Stimulated activated CD4-positive, alpha-beta T cell treated with anti-CD3 and anti-CD28 coated beads, Interleukin-2, amount 100 ng/mL, for 24 hours (primary cell): ENCODE measurements around the gene FIGNL2.
"Not testable (repeated sequence)": the region's sequence is repeated elsewhere in the genome, so short reads cannot be mapped to it uniquely, and the experiment has no call there.

Source experiments
- DNase-seq, 2 donors: peaks; one replicate each; pipeline ENCODE4 v3.0.0-alpha.2; 2020

The FIGNL2 gene

GRCh38 chr12:51833448-51834227 lies 14.9 kb downstream of the FIGNL2 start:
- no peak for DNase-seq

- DNase-seq: no peak
These were observed 16.0 kb downstream of the FIGNL2 start for GRCh38 chr12:51832354-51833107.

GRCh38 chr12:51831817-51832216 lies 16.7 kb downstream of the FIGNL2 start:
- not testable (repeated sequence) for DNase-seq

GRCh38 chr12:51829641-51830040 lies 18.9 kb downstream of the FIGNL2 start:
- DNase-seq: no peak

- DNase-seq: no peak
These were observed 19.5 kb downstream of the FIGNL2 start for GRCh38 chr12:51829011-51829481.

- DNase-seq: peak; percentile 69 to 70
These were observed 20.3 kb downstream of the FIGNL2 start for GRCh38 chr12:51827925-51828818.

- no peak for DNase-seq
These were observed 21.6 kb downstream of the FIGNL2 start for GRCh38 chr12:51826881-51827280.

- DNase-seq: no peak
These were observed 23.3 kb downstream of the FIGNL2 start for GRCh38 chr12:51825216-51825615.

GRCh38 chr12:51823875-51824565 lies 24.5 kb downstream of the FIGNL2 start:
- no peak for DNase-seq

GRCh38 chr12:51822956-51823355 lies 25.6 kb downstream of the FIGNL2 start:
- no peak for DNase-seq

GRCh38 chr12:51822261-51822616 lies 26.3 kb downstream of the FIGNL2 start:
- DNase-seq: no peak

GRCh38 chr12:51821440-51822260 lies 26.9 kb downstream of the FIGNL2 start:
- peak in 1 of 2 donors; percentile 54 for DNase-seq

- peak; percentile 84 to 85 for DNase-seq
These were observed 27.7 kb downstream of the FIGNL2 start for GRCh38 chr12:51820526-51821439.

- no peak for DNase-seq
These were observed 28.6 kb downstream of the FIGNL2 start for GRCh38 chr12:51819736-51820525.

- no peak for DNase-seq
These were observed 29.8 kb downstream of the FIGNL2 start for GRCh38 chr12:51818566-51819300.

GRCh38 chr12:51818086-51818485 lies 30.4 kb downstream of the FIGNL2 start:
- DNase-seq: no peak

- DNase-seq: no peak
These were observed 31.2 kb downstream of the FIGNL2 start for GRCh38 chr12:51817027-51817953.

- DNase-seq: no peak
These were observed 32.9 kb downstream of the FIGNL2 start for GRCh38 chr12:51815571-51815970.
